Rectal smooth muscle tissue (tissue), 1 donor: Measurements from ENCODE around the gene PCDHA9.
A peak's percentile ranks its signal among the peaks of the same experiment; 100 is the strongest.

ENCODE experiments used
- H3K27ac ChIP-seq: one replicate; pipeline ENCODE4 v1.7.0; 2013; ENCODE audit warnings: low read depth, low read length, inconsistent platforms
- H3K27me3 ChIP-seq: one replicate; pipeline ENCODE4 v1.7.0; 2013; ENCODE audit warnings: low read length; ENCODE audit not compliant: control insufficient read depth, insufficient read depth
- H3K36me3 ChIP-seq: one replicate; pipeline ENCODE4 v1.7.0; 2013; ENCODE audit warnings: low read length; ENCODE audit not compliant: control insufficient read depth, insufficient read depth
- H3K4me1 ChIP-seq: one replicate; pipeline ENCODE4 v1.7.0; 2013; ENCODE audit warnings: low read length; ENCODE audit not compliant: control insufficient read depth, insufficient read depth
- H3K4me3 ChIP-seq: one replicate; pipeline ENCODE4 v1.7.0; 2013; ENCODE audit warnings: low read length
- H3K9ac ChIP-seq: one replicate; pipeline ENCODE4 v1.7.0; 2013; ENCODE audit warnings: low read length

PCDHA9 gene

GRCh38 chr5:140881889-140882590 lies 33.9 kb downstream of the PCDHA9 start, which contains the start of gene PCDHA13:
PCDHA13 (plus strand) TSS chr5:140882124; CDS start chr5:140882269, 145 bp downstream.
- Histone ChIP-seq H3K4me3 (peak within 1 kb of the TSS; percentile 44), H3K36me3 (no peaks in the 10 kb centered on the region), H3K4me1 (no peaks in the 10 kb centered on the region), H3K9ac (no peak within 1 kb of the TSS), H3K27me3 (no peaks in the 10 kb centered on the region), H3K27ac (no peak within 1 kb of the TSS)

- Histone ChIP-seq H3K27ac (no peak overlapping the region), H3K36me3 (no peaks in the 10 kb centered on the region), H3K9ac (no peak overlapping the region), H3K4me3 (no peak overlapping the region), H3K27me3 (no peaks in the 10 kb centered on the region), H3K4me1 (no peaks in the 10 kb centered on the region)
Observed at GRCh38 chr5:140882591-140882899, 34.4 kb downstream of the PCDHA9 start.

GRCh38 chr5:140883373-140883772 lies 35.2 kb downstream of the PCDHA9 start:
- Histone ChIP-seq H3K36me3 (no peaks in the 10 kb centered on the region), H3K9ac (no peak overlapping the region)

DNA sequence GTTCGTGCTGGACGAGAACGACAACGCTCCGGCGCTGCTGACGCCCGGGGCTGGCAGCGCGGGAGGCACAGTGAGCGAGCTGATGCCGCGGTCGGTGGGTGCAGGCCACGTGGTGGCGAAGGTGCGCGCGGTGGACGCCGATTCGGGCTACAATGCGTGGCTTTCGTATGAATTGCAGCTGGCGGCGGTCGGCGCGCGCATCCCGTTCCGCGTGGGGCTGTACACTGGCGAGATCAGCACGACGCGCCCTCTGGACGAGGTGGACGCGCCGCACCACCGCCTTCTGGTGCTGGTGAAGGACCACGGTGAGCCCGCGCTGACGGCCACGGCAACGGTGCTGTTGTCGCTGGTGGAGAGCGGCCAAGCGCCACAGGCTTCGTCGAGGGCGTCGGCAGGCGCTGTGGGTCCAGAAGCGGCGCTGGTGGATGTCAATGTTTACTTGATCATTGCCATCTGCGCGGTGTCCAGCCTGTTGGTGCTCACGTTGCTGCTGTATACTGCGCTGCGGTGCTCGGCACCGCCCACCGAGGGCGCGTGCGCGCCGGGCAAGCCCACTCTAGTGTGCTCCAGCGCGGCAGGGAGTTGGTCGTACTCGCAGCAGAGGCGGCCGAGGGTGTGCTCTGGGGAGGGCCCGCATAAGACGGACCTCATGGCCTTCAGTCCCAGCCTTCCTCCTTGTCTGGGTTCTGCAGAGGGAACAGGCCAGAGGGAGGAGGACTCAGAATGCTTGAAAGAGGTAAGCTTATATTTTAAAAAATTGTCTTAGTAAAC lies 35.9 kb downstream of the PCDHA9 start:
- Histone ChIP-seq H3K4me1 (no peaks in the 10 kb centered on the region), H3K4me3 (no peak overlapping the region)

More at GRCh38 chr5:140883373-140883772, 35.2 kb downstream of the PCDHA9 start:
- no peaks in the 10 kb centered on the region for H3K4me1 ChIP-seq
- H3K4me3 ChIP-seq: no peak overlapping the region
- H3K27ac ChIP-seq: no peak overlapping the region
- no peaks in the 10 kb centered on the region for H3K27me3 ChIP-seq

More for the DNA sequence above, 35.9 kb downstream of the PCDHA9 start:
- Histone ChIP-seq H3K27ac (no peak overlapping the region), H3K27me3 (no peaks in the 10 kb centered on the region), H3K9ac (no peak overlapping the region), H3K36me3 (no peaks in the 10 kb centered on the region)
